ENCODE data around the gene ZNF264.
"Not testable (repeated sequence)": the region's sequence is repeated elsewhere in the genome, so short reads cannot be mapped to it uniquely, and the experiment has no call there.

Gene ZNF264

DNA sequence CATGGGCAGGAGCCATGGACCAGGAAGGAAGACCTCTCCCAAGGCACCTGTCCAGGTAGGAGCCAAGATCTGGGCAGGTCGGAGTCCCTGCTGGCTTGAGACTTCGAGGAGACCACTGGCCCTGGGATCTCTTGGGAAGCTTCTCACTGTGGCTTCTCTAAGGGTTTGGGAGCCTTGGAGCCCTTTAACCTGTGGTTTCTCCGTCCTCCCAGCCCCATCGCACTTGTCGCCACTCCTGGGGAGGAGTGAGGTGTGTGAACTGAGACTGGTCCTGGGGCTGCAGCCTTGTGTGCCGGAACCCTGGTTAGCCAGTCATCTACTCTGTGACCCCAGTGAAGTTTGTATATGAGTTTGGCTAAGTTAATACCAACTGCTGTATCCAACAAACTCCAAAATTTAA is 57.3 kb downstream of the ZNF264 start:
- H3K9me3 ChIP-seq (ENCODE audit: severe bottlenecking) = no peaks in the 10 kb centered on the region
- H3K4me3 ChIP-seq (ENCODE audit: severe bottlenecking) = no peak overlapping the region
- DNase-seq (ENCODE audit: low spot score) (no peak), ATAC-seq (ENCODE audit: low read depth) (no peak)
- H3K36me3 ChIP-seq (ENCODE audit: low read depth) = peaks cover 63% of the 10 kb centered on the region
- TF ChIP-seq, protein P1, sequence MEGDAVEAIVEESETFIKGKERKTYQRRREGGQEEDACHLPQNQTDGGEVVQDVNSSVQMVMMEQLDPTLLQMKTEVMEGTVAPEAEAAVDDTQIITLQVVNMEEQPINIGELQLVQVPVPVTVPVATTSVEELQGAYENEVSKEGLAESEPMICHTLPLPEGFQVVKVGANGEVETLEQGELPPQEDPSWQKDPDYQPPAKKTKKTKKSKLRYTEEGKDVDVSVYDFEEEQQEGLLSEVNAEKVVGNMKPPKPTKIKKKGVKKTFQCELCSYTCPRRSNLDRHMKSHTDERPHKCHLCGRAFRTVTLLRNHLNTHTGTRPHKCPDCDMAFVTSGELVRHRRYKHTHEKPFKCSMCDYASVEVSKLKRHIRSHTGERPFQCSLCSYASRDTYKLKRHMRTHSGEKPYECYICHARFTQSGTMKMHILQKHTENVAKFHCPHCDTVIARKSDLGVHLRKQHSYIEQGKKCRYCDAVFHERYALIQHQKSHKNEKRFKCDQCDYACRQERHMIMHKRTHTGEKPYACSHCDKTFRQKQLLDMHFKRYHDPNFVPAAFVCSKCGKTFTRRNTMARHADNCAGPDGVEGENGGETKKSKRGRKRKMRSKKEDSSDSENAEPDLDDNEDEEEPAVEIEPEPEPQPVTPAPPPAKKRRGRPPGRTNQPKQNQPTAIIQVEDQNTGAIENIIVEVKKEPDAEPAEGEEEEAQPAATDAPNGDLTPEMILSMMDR (IDR thresholded peaks at IDR 0.05; ENCODE audit: poor library complexity, severe bottlenecking) = no peak
- no peak overlapping the region for H3K27ac ChIP-seq (ENCODE audit: poor library complexity, severe bottlenecking)
- H3K27me3 ChIP-seq (ENCODE audit: insufficient read depth, poor library complexity, severe bottlenecking) = no peaks in the 10 kb centered on the region
- H3K4me1 ChIP-seq (ENCODE audit: insufficient read depth, poor library complexity, severe bottlenecking) = no peaks in the 10 kb centered on the region

DNA sequence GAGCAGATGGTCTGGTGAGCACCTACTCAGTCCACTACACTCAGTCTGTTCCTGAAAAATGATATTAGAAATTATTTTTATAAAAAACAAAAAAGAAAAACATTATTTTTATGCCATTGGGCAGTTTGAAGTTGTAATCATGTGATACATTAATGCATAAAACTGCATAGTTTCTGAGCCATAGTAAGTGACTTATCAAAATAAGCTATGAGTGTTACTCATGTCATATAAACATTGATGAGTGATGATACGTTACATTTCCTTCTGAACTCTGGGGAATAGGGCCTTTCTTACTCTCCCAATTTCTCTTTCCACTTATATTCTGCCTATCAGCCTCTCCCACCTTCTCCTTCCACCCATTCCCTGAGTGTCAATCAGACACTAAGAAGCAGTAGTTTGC is 58.0 kb downstream of the ZNF264 start:
- H3K27me3 ChIP-seq (ENCODE audit: insufficient read depth, poor library complexity, severe bottlenecking) = no peaks in the 10 kb centered on the region
- H3K36me3 ChIP-seq (ENCODE audit: low read depth) = peaks cover 62% of the 10 kb centered on the region
- no peak overlapping the region for H3K27ac ChIP-seq (ENCODE audit: poor library complexity, severe bottlenecking)
- DNase-seq (ENCODE audit: low spot score) (no peak), ATAC-seq (ENCODE audit: low read depth) (no peak)
- no peak overlapping the region for H3K4me3 ChIP-seq (ENCODE audit: severe bottlenecking)
- H3K9me3 ChIP-seq (ENCODE audit: severe bottlenecking) = no peaks in the 10 kb centered on the region
- no peaks in the 10 kb centered on the region for H3K4me1 ChIP-seq (ENCODE audit: insufficient read depth, poor library complexity, severe bottlenecking)
- TF ChIP-seq, protein P1 (IDR thresholded peaks at IDR 0.05; ENCODE audit: poor library complexity, severe bottlenecking) = no peak

DNA sequence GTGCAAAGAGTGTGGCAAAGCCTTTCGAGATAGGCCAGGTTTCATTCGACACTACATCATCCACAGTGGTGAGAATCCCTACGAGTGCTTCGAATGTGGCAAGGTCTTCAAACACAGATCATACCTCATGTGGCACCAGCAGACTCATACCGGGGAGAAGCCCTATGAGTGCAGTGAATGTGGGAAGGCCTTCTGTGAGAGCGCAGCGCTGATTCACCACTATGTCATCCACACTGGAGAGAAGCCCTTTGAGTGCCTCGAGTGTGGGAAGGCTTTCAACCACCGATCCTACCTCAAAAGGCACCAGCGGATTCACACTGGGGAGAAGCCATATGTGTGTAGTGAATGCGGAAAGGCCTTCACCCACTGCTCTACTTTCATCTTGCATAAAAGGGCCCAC is 62.5 kb downstream of the ZNF264 start:
- not testable (repeated sequence) for DNase-seq (ENCODE audit: low spot score); H3K27ac ChIP-seq (ENCODE audit: poor library complexity, severe bottlenecking); H3K4me1 ChIP-seq (ENCODE audit: insufficient read depth, poor library complexity, severe bottlenecking); H3K4me3 ChIP-seq (ENCODE audit: severe bottlenecking); H3K9me3 ChIP-seq (ENCODE audit: severe bottlenecking); ATAC-seq (ENCODE audit: low read depth); H3K27me3 ChIP-seq (ENCODE audit: insufficient read depth, poor library complexity, severe bottlenecking)
- H3K36me3 ChIP-seq (ENCODE audit: low read depth) = peaks cover 75% of the 10 kb centered on the region

DNA sequence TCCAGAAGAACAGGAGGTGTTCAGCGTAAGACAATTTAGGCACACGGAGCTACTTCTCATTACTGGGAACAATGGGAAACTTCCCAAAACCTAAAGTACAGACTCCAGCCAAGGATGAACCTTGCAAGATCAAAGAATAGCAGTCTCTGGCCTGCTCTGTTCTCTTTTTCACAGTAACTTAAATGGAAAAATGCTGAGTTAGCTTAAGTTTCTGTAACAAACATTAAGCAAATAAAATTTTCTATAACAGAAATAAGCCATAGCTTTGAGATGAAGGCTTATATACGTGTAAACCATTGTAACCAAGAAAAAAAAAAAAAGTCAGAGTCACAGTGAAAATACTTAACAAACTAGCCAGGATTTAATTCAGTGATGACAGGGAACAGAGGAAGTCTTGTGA is 70.7 kb downstream of the ZNF264 start:
- H3K4me3 ChIP-seq (ENCODE audit: severe bottlenecking) = no peak overlapping the region
- no peak for DNase-seq (ENCODE audit: low spot score)
- TF ChIP-seq, protein P1 (IDR thresholded peaks at IDR 0.05; ENCODE audit: poor library complexity, severe bottlenecking) = no peak
- ATAC-seq (ENCODE audit: low read depth) = no peak
- no peaks in the 10 kb centered on the region for H3K9me3 ChIP-seq (ENCODE audit: severe bottlenecking)
- no peaks in the 10 kb centered on the region for H3K4me1 ChIP-seq (ENCODE audit: insufficient read depth, poor library complexity, severe bottlenecking)
- H3K27me3 ChIP-seq (ENCODE audit: insufficient read depth, poor library complexity, severe bottlenecking) = no peaks in the 10 kb centered on the region
- H3K27ac ChIP-seq (ENCODE audit: poor library complexity, severe bottlenecking) = no peak overlapping the region
- H3K36me3 ChIP-seq (ENCODE audit: low read depth) = peaks cover 8% of the 10 kb centered on the region

DNA sequence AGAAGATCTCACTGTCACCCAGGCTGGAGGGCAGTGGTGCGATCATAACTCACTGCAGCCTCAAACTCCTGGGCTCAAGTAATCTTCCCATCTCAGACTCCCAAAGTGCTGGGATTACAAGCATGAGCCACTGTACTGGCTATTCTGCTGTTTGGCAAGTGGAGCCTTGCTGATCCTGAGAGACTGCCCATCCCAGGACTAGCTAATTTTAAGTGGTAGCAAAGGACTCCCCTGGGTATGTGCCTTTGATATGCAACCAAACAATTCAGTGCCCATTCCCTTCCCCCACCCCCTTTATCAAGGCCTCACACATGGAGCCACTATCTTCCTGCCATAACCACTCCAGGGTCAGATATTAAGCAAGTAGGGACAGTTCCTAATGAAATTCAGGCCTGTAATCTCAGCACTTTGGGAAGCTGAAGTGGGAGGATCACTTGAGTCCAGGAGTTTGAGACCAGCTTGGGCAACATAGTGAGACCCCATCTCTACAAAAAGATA is 72.0 kb downstream of the ZNF264 start:
- H3K4me3 ChIP-seq (ENCODE audit: severe bottlenecking) = no peak overlapping the region
- TF ChIP-seq, protein P1 (IDR thresholded peaks at IDR 0.05; ENCODE audit: poor library complexity, severe bottlenecking) = no peak

More for the DNA sequence above, 72.0 kb downstream of the ZNF264 start:
- DNase-seq (ENCODE audit: low spot score) (no peak), ATAC-seq (ENCODE audit: low read depth) (no peak)
- H3K9me3 ChIP-seq (ENCODE audit: severe bottlenecking) = no peaks in the 10 kb centered on the region
- no peaks in the 10 kb centered on the region for H3K4me1 ChIP-seq (ENCODE audit: insufficient read depth, poor library complexity, severe bottlenecking)
- 0 out of 2 replicates have a peak, but pooled peaks cover 4% of the 10 kb centered on the region for H3K36me3 ChIP-seq (ENCODE audit: low read depth)
- H3K27ac ChIP-seq (ENCODE audit: poor library complexity, severe bottlenecking) = no peak overlapping the region
- no peaks in the 10 kb centered on the region for H3K27me3 ChIP-seq (ENCODE audit: insufficient read depth, poor library complexity, severe bottlenecking)

Data from RWPE2 (cell line).